ENCODE data around the gene PTPRB. TPM values are rescaled to one million over a fixed set of nuclear protein-coding genes. Genes with fewer than 3 reads are reported as not detected.

The PTPRB gene
- total RNA-seq, 1 donor from 2014 or later, result not detected

DNA sequence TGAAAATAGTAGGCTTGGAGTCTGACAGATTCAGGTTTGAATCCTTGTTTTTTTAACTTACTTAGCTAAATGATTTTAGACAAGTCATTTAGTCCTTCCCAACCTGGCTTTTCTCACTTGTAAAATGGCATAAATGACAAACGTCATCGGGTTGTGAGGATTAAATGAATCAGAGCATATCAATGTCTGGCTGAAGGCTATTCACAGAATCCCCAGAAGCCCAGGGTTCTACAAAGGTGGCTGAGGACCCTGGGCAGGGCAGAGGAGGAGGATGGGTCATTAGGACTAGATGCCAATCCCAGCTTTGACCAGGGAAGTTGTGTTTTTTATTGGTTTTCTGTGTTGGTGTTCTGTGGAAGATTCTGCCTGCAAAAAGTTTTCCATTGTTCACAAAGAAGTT, 7.6 kb upstream of the PTPRB start:
- ChIA-PET CTCF (no interaction called here), POLR2A (no interaction called here)
- Mint-ChIP-seq H3K4me1 (no peaks in the 10 kb centered on the region), H3K9me3 (no peaks in the 10 kb centered on the region), H3K4me3 (no peak overlapping the region), H3K27me3 (peaks cover 10% of the 10 kb centered on the region), H3K27ac (no peak overlapping the region), H3K36me3 (ENCODE audit: low read depth) (no peaks in the 10 kb centered on the region)
- TF ChIP-seq, protein P1, sequence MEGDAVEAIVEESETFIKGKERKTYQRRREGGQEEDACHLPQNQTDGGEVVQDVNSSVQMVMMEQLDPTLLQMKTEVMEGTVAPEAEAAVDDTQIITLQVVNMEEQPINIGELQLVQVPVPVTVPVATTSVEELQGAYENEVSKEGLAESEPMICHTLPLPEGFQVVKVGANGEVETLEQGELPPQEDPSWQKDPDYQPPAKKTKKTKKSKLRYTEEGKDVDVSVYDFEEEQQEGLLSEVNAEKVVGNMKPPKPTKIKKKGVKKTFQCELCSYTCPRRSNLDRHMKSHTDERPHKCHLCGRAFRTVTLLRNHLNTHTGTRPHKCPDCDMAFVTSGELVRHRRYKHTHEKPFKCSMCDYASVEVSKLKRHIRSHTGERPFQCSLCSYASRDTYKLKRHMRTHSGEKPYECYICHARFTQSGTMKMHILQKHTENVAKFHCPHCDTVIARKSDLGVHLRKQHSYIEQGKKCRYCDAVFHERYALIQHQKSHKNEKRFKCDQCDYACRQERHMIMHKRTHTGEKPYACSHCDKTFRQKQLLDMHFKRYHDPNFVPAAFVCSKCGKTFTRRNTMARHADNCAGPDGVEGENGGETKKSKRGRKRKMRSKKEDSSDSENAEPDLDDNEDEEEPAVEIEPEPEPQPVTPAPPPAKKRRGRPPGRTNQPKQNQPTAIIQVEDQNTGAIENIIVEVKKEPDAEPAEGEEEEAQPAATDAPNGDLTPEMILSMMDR (IDR thresholded peaks at IDR 0.05), result no peak
- DNase-seq (no peak), ATAC-seq (ENCODE audit: low read depth) (no peak)
- intact Hi-C loops (cut with micrococcal nuclease), result no loop called here

DNA sequence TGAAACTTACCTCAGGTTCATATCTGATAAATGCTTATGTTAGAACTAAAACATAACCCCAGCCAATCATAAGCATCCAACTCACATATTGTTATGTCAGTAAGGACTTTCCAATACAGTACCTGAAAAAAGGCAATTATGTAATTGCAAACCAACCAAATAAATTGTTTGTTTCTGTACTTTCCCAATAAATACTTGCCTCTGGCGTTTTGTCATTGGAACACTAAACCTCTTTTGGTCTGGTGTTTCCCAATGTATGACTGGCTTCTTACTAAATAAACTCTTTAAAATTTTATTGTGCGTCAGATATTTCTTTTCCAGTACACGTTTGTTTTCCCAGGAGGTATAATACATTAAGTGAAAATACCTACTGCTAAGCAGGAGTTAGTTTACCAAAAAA, 6.7 kb upstream of the PTPRB start:
- Mint-ChIP-seq H3K4me1 (no peaks in the 10 kb centered on the region), H3K27ac (no peak overlapping the region), H3K9me3 (no peaks in the 10 kb centered on the region), H3K36me3 (ENCODE audit: low read depth) (no peaks in the 10 kb centered on the region), H3K4me3 (no peak overlapping the region), H3K27me3 (peaks cover 10% of the 10 kb centered on the region)
- ATAC-seq (ENCODE audit: low read depth) (no peak), DNase-seq (no peak)
- ChIA-PET POLR2A (no interaction called here), CTCF (no interaction called here)
- intact Hi-C loops (cut with micrococcal nuclease), result no loop called here
- TF ChIP-seq, protein P1 (IDR thresholded peaks at IDR 0.05), result no peak

DNA sequence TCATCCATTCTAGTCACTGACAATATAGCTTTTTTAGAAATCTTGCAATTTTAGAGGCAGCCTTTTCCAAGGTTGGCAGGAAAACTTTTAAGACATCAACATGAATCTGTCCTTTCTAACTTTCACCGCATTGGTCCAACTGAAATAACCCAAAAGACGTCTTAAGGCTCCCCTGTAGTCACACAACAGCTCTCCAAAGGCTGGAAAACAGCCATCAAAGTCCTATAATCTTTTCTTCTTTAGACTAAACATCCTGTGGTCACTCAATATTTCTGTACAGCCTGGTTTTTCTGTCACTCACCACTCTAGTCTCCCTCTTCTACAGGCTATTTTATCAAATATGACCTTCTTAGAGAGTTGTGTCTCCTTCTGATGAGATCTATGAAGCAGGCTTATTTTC, 4.5 kb upstream of the PTPRB start:
- CTCF ChIA-PET, result no interaction called here
- no peaks in the 10 kb centered on the region for H3K4me1 Mint-ChIP-seq

DNA sequence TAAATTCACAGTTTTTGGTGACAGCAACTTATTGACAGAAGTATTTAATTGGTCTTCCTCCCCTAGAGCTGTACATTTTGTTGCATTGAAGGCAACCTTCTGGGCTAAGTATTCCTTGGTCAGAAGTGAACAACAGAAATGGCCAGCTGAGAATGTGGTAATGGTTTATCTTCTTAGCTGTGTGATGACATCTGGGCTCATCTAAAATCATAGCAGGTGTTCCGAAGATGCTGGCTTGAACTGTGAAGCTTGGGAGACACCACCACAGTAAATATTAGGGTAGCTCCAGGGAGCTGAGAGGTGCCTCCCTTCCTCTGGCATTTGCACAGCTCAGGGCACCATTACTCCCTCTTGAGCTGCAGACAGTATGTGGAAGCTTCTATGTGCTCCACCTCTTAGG, 3.7 kb upstream of the PTPRB start:
- no peaks in the 10 kb centered on the region for H3K36me3 Mint-ChIP-seq (ENCODE audit: low read depth)
- H3K4me1 Mint-ChIP-seq, result no peaks in the 10 kb centered on the region
- no peak for ATAC-seq (ENCODE audit: low read depth)
- no peak for DNase-seq
- H3K9me3 Mint-ChIP-seq, result no peaks in the 10 kb centered on the region
- CTCF ChIA-PET, result no interaction called here
- TF ChIP-seq, protein P1 (IDR thresholded peaks at IDR 0.05), result no peak
- intact Hi-C loops (cut with micrococcal nuclease), result no loop called here
- no peak overlapping the region for H3K4me3 Mint-ChIP-seq
- no peak overlapping the region for H3K27ac Mint-ChIP-seq
- POLR2A ChIA-PET, result no interaction called here
- H3K27me3 Mint-ChIP-seq, result peaks cover 8% of the 10 kb centered on the region

More for the DNA sequence above, 4.5 kb upstream of the PTPRB start:
- no peak for DNase-seq
- H3K4me3 Mint-ChIP-seq, result no peak overlapping the region
- POLR2A ChIA-PET, result no interaction called here
- no peak overlapping the region for H3K27ac Mint-ChIP-seq
- TF ChIP-seq, protein P1 (IDR thresholded peaks at IDR 0.05), result no peak
- H3K36me3 Mint-ChIP-seq (ENCODE audit: low read depth), result no peaks in the 10 kb centered on the region
- peaks cover 8% of the 10 kb centered on the region for H3K27me3 Mint-ChIP-seq
- no peak for ATAC-seq (ENCODE audit: low read depth)
- no peaks in the 10 kb centered on the region for H3K9me3 Mint-ChIP-seq
- intact Hi-C loops (cut with micrococcal nuclease), result no loop called here

DNA sequence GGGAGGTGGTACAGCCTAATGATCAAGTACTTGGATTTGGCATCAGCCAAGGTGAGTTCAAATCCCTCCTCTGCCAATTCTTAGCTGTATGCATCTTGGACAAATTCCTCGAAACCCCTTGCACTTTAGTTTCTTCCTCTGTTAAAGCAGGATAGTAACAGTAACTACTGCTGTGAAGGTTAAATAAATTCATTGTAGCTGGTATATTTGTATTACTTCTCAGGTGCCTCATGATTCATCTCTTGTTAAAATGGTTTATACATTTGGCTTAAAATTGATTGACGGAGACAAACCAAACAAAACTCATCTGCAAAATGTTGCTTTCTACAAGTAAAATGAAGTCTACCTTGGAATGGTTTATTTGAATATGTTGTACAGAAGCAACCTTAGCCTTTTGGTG, 2.3 kb upstream of the PTPRB start:
- H3K36me3 Mint-ChIP-seq (ENCODE audit: low read depth), result no peaks in the 10 kb centered on the region
- no peak overlapping the region for H3K4me3 Mint-ChIP-seq
- intact Hi-C loops (cut with micrococcal nuclease), result no loop called here
- no peak for ATAC-seq (ENCODE audit: low read depth)
- DNase-seq, result no peak
- no peaks in the 10 kb centered on the region for H3K4me1 Mint-ChIP-seq
- CTCF ChIA-PET, result no interaction called here
- TF ChIP-seq, protein P1 (IDR thresholded peaks at IDR 0.05), result no peak
- no peaks in the 10 kb centered on the region for H3K9me3 Mint-ChIP-seq
- no peak overlapping the region for H3K27ac Mint-ChIP-seq
- POLR2A ChIA-PET, result no interaction called here
- peaks cover 11% of the 10 kb centered on the region for H3K27me3 Mint-ChIP-seq
